SK-N-SH (cell line): ENCODE data around the gene TPRA1. TPM values are rescaled to one million over a fixed set of nuclear protein-coding genes. Genes with fewer than 3 reads are reported as not detected.

Experiments used
- CTCF ChIA-PET: fragments of 300-600, 350-600 bp; formaldehyde crosslinking; extraction: SDS; loops from one replicate; lab custom pipeline; 2021; lab: Yijun Ruan, JAX
- POLR2A ChIA-PET: fragments of 350-600 bp; sonication (Branson Sonifier 250); formaldehyde crosslinking; extraction: SDS; loops from one replicate; lab custom pipeline; 2020; ENCODE audit warnings: antibody characterized with exemption, inconsistent platforms; lab: Yijun Ruan, JAX
- DNase-seq: peaks from one replicate; pipeline ENCODE4 v3.0.0; 2012
- H2AFZ ChIP-seq: fragments of 200-600 bp; sonication (generic); 2 replicates; pipeline ENCODE4 v1.8.1; 2016; ENCODE audit warnings: antibody characterized with exemption, mild to moderate bottlenecking, low read depth
- H3F3A ChIP-seq: fragments of 200-600 bp; sonication (generic); replicated peaks from 2 replicates; pipeline ENCODE3; 2016; ENCODE audit warnings: antibody characterized with exemption, mild to moderate bottlenecking; ENCODE audit not compliant: insufficient read depth
- H3K27ac ChIP-seq, 2 experiments: fragments of 200-500 bp in 1 of 2; fragments of 200-600 bp in 1 of 2; sonication (Bioruptor generic) in 1 of 2; sonication (generic), shearing (Covaris generic) in 1 of 2; 2 replicates each; pipeline versions ENCODE4 v1.5.1 to v1.6.1; 2014 to 2016; ENCODE audit warnings: low read depth in 2 of 2, inconsistent platforms in 1 of 2, low read length in 1 of 2, mild to moderate bottlenecking in 1 of 2, mixed read lengths in 1 of 2
- H3K27me3 ChIP-seq: fragments of 200-600 bp; sonication (generic), shearing (Covaris generic); 2 replicates; pipeline ENCODE4 v1.6.1; 2016; ENCODE audit warnings: mixed run types; ENCODE audit not compliant: insufficient read depth
- H3K36me3 ChIP-seq, 2 experiments: fragments of 200-500 bp in 1 of 2; fragments of 200-600 bp in 1 of 2; sonication (Bioruptor generic) in 1 of 2; sonication (generic) in 1 of 2; replicated peaks in 1 of 2; 2 replicates each; pipeline versions ENCODE3 to v1.5.1; 2014 to 2016; ENCODE audit warnings: low read length in 1 of 2, mild to moderate bottlenecking in 1 of 2; ENCODE audit not compliant: insufficient read depth in 2 of 2, control insufficient read depth in 1 of 2
- H3K4me1 ChIP-seq, 2 experiments: fragments of 200-500 bp in 1 of 2; fragments of 200-600 bp in 1 of 2; sonication (Bioruptor generic) in 1 of 2; sonication (generic), shearing (Covaris generic) in 1 of 2; 2 replicates each; pipeline versions ENCODE4 v1.5.1 to v1.6.1; 2014 to 2016; ENCODE audit warnings: low read depth in 1 of 2, low read length in 1 of 2, mixed run types in 1 of 2; ENCODE audit not compliant: insufficient read depth in 2 of 2, control insufficient read depth in 1 of 2
- H3K4me2 ChIP-seq: fragments of 200-600 bp; sonication (generic), shearing (Covaris generic); 2 replicates; pipeline ENCODE4 v1.6.1; 2017; ENCODE audit warnings: mixed run types
- H3K4me3 ChIP-seq, 2 experiments: fragments of 200-500 bp in 1 of 2; fragments of 200-600 bp in 1 of 2; sonication (Bioruptor generic) in 1 of 2; sonication (generic), shearing (Covaris generic) in 1 of 2; 2 replicates each; pipeline versions ENCODE4 v1.5.1 to v1.8.1; 2014 to 2016; ENCODE audit warnings: low read depth in 2 of 2, inconsistent platforms in 1 of 2, low read length in 1 of 2, mild to moderate bottlenecking in 1 of 2, mixed read lengths in 1 of 2, moderate library complexity in 1 of 2
- H3K79me2 ChIP-seq: fragments of 200-600 bp; sonication (generic); 2 replicates; pipeline ENCODE4 v1.8.1; 2017; ENCODE audit warnings: mild to moderate bottlenecking; ENCODE audit not compliant: insufficient read depth
- H3K9ac ChIP-seq: fragments of 200-600 bp; sonication (generic); 2 replicates; pipeline ENCODE4 v1.6.1; 2017; ENCODE audit warnings: mixed run types
- H3K9me2 ChIP-seq: fragments of 200-600 bp; sonication (generic); 2 replicates; pipeline ENCODE4 v1.6.1; 2017; ENCODE audit warnings: mixed run types
- H3K9me3 ChIP-seq: fragments of 200-600 bp; sonication (generic); 2 replicates; pipeline ENCODE4 v1.6.1; 2017; ENCODE audit warnings: mixed run types, mild to moderate bottlenecking, moderate library complexity
- H4K20me1 ChIP-seq: fragments of 200-600 bp; sonication (generic); 2 replicates; pipeline ENCODE4 v1.6.1; 2017; ENCODE audit warnings: mild to moderate bottlenecking, mixed run types; ENCODE audit not compliant: insufficient read depth
- EP300 ChIP-seq, 2 experiments: IDR thresholded peaks; 2 replicates each; pipeline versions ENCODE4 v1.4.0 to v1.6.1; 2012; ENCODE audit warnings: borderline replicate concordance in 1 of 2, low read depth in 1 of 2, low read length in 1 of 2
- GATA2 ChIP-seq: sonication (generic); formaldehyde crosslinking; IDR thresholded peaks from 2 replicates; pipeline ENCODE4 v1.5.0; 2020; ENCODE audit warnings: mild to moderate bottlenecking, missing genetic modification reagents
- IRF3 ChIP-seq: fragments of 150-350 bp; IDR thresholded peaks from 2 replicates; pipeline ENCODE4 v1.6.1; 2016; ENCODE audit warnings: mild to moderate bottlenecking, low read depth, low read length
- NRF1 ChIP-seq: IDR thresholded peaks from 2 replicates; pipeline ENCODE4 v1.6.1; 2012; ENCODE audit warnings: low read depth, mild to moderate bottlenecking, low read length
- POLR2AphosphoS5 ChIP-seq: IDR thresholded peaks from 2 replicates; pipeline ENCODE4 v1.6.1; 2012; ENCODE audit warnings: low read depth, low read length
- RAD21 ChIP-seq: IDR thresholded peaks from 2 replicates; pipeline ENCODE4 v1.6.1; 2012; ENCODE audit warnings: mild to moderate bottlenecking, low read length
- RCOR1 ChIP-seq: fragments of 150-350 bp; IDR thresholded peaks from 2 replicates; pipeline ENCODE4 v1.6.1; 2017; ENCODE audit warnings: antibody characterized with exemption, low read length
- RXRA ChIP-seq: IDR thresholded peaks from 2 replicates; pipeline ENCODE4 v1.4.0; 2012; ENCODE audit warnings: low read depth, mild to moderate bottlenecking, borderline replicate concordance
- SIN3A ChIP-seq: IDR thresholded peaks from 2 replicates; pipeline ENCODE4 v1.6.1; 2012; ENCODE audit warnings: low read depth, mild to moderate bottlenecking, low read length, moderate library complexity, borderline replicate concordance
- SMC3 ChIP-seq: IDR thresholded peaks from 2 replicates; pipeline ENCODE4 v1.6.1; 2012; ENCODE audit warnings: low read depth, low read length, improper control_type of control experiment
- TEAD4 ChIP-seq: IDR thresholded peaks from 2 replicates; pipeline ENCODE4 v1.4.0; 2012; ENCODE audit warnings: mild to moderate bottlenecking, borderline replicate concordance; ENCODE audit not compliant: insufficient read depth
- YY1 ChIP-seq: IDR thresholded peaks from 2 replicates; pipeline ENCODE4 v1.4.0; 2012; ENCODE audit warnings: low read depth, mild to moderate bottlenecking
- WGBS: methylation state at CpG from one replicate; pipeline ENCODE4 v1.1.6; 2017; ENCODE audit warnings: low lambda C conversion rate; 5-methylcytosine and 5-hydroxymethylcytosine counted together
- polyA plus RNA-seq, 3 experiments: library from polyadenylated mRNA; depleted of rRNA; stranded (reverse); fragments of >200 nt; gene quantifications; 2 replicates each; pipeline ENCODE4 v1.2.3, GENCODE V29; 2012
- TF ChIP-seq, protein P1 (sequence below): fragments of 200-600 bp; sonication (generic); IDR thresholded peaks from 2 replicates; pipeline ENCODE4 v1.6.1; 2017; ENCODE audit warnings: antibody characterized with exemption, mild to moderate bottlenecking, moderate library complexity
- TF ChIP-seq, protein P2 (sequence below): IDR thresholded peaks from 2 replicates; pipeline ENCODE4 v1.4.0; 2012; ENCODE audit warnings: low read depth, borderline replicate concordance
- TF ChIP-seq, protein P3 (sequence below): IDR thresholded peaks from 2 replicates; pipeline ENCODE4 v1.6.1; 2012; ENCODE audit warnings: mild to moderate bottlenecking, low read depth, low read length, moderate library complexity

TPRA1 gene
- polyA plus RNA-seq, 1 of the 3 experiments (the other 2 are of a cell fraction) = 26.3 TPM

DNA sequence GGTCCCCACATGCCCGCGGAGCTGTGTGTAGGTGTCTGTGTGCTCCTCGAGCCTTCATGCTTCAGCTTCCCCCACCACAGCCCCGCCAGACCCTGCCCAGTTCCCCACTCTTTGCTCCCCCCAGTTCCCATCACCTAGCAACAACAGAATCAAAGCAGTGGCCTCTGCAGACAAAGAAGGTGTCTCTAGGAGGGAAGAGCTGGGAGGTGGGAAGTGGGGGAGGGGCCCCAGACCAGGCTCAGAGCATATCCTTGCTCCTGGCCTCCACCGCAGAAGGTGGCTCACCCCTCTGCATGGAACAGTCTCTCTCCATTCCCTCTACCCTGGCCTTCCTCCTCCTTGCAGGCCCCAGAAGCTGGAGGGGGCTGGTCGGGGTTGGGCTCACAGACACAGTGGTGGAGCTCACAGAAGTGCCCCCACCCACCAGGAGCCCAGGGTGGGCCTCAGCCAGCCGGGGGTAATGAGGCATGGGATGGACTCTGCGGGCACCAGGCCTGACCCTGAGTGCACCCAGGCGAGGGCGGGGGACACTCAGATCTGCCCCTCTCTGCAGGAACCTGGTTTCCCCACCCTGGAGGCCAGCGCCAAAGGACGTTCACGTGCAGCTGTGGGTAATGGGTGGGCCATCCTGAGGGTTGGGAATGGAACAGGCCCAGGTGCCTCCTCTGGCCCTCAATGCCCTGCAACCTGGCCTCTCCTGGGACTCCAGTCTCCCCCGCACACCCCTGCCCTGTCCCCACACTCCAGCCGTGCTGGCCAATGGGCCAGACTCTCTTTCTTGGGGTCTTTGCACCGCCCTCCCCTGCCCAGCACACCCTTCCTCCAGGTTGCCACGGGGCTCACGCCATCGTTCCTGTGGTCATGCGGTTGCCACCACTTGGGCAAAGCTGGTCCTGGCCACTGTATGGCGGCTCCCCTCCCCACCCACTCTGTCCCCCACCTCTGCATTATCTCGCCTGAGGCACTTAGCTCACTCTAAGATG is 53.4 kb downstream of the TPRA1 start:
- CTCF ChIA-PET = interaction anchor here (1.2 to 1.6 kb wide), 4 partner anchors 11 to 1014 kb away, joined by 4 to 10 read pairs (median 5); partner anchors contain the start of gene CHST13
- H2AFZ ChIP-seq = no peak overlapping the region
- no peaks in the 10 kb centered on the region for H3F3A ChIP-seq

GRCh38 chr3:127535901-127536829 is 54.4 kb downstream of the TPRA1 start:
- peaks cover 0 to 39% of the 10 kb centered on the region in 2 experiments; a peak in 1 of 4 replicates for H3K4me1 ChIP-seq
- ChIA-PET CTCF (interaction anchor here (1.1 to 2.2 kb wide), 4 partner anchors 8 to 39 kb away, joined by 3 to 15 read pairs (median 6); no protein-coding TSS in a partner anchor), POLR2A (no interaction called here)
- no peaks in the 10 kb centered on the region for H3K79me2 ChIP-seq
- H3K4me2 ChIP-seq = no peak overlapping the region
- no peaks in the 10 kb centered on the region for H3K9me3 ChIP-seq
- no peaks in the 10 kb centered on the region for H3K27me3 ChIP-seq
- H3K27ac ChIP-seq = no peak overlapping the region
- no peaks in the 10 kb centered on the region for H3K9me2 ChIP-seq
- WGBS = 84% methylated on average over 10 of the region's 18 CpGs
- no peaks in the 10 kb centered on the region for H3F3A ChIP-seq
- H3K4me3 ChIP-seq = no peak overlapping the region
- no peaks in the 10 kb centered on the region for H4K20me1 ChIP-seq
- no peak overlapping the region for H3K9ac ChIP-seq
- H3K36me3 ChIP-seq = no peaks in the 10 kb centered on the region
- no peak overlapping the region for H2AFZ ChIP-seq
- no peak for DNase-seq
- TF ChIP-seq YY1 = no peak
- TF ChIP-seq, protein P1, sequence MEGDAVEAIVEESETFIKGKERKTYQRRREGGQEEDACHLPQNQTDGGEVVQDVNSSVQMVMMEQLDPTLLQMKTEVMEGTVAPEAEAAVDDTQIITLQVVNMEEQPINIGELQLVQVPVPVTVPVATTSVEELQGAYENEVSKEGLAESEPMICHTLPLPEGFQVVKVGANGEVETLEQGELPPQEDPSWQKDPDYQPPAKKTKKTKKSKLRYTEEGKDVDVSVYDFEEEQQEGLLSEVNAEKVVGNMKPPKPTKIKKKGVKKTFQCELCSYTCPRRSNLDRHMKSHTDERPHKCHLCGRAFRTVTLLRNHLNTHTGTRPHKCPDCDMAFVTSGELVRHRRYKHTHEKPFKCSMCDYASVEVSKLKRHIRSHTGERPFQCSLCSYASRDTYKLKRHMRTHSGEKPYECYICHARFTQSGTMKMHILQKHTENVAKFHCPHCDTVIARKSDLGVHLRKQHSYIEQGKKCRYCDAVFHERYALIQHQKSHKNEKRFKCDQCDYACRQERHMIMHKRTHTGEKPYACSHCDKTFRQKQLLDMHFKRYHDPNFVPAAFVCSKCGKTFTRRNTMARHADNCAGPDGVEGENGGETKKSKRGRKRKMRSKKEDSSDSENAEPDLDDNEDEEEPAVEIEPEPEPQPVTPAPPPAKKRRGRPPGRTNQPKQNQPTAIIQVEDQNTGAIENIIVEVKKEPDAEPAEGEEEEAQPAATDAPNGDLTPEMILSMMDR = no peak
- no peak for TF ChIP-seq RAD21
- no peak for TF ChIP-seq GATA2
- no peak for TF ChIP-seq NRF1
- TF ChIP-seq TEAD4 = no peak
- TF ChIP-seq, protein P2, sequence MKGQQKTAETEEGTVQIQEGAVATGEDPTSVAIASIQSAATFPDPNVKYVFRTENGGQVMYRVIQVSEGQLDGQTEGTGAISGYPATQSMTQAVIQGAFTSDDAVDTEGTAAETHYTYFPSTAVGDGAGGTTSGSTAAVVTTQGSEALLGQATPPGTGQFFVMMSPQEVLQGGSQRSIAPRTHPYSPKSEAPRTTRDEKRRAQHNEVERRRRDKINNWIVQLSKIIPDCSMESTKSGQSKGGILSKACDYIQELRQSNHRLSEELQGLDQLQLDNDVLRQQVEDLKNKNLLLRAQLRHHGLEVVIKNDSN = no peak
- no peak for TF ChIP-seq SMC3
- no peak for TF ChIP-seq EP300 (IDR thresholded peaks at IDR 0.05; ENCODE audit: borderline replicate concordance in 1 of 2, low read depth in 1 of 2, low read length in 1 of 2)
- no peak for TF ChIP-seq IRF3

More for the DNA sequence above, 53.4 kb downstream of the TPRA1 start:
- Histone ChIP-seq H3K27ac (no peak overlapping the region), H3K4me2 (no peak overlapping the region), H3K79me2 (no peaks in the 10 kb centered on the region), H3K4me1 (peaks cover 0 to 42% of the 10 kb centered on the region in 2 experiments; a peak in 1 of 4 replicates), H3K27me3 (no peaks in the 10 kb centered on the region), H3K36me3 (no peaks in the 10 kb centered on the region), H3K9me3 (no peaks in the 10 kb centered on the region), H3K9ac (no peak overlapping the region), H3K9me2 (no peaks in the 10 kb centered on the region), H4K20me1 (no peaks in the 10 kb centered on the region), H3K4me3 (no peak overlapping the region)
- WGBS = 69% methylated on average over 11 of the region's 22 CpGs
- DNase-seq = no peak
- POLR2A ChIA-PET = interaction anchor here (0.6 kb wide), 1 partner anchor 556 kb away, joined by 3 read pairs; no protein-coding TSS in a partner anchor
- TF ChIP-seq, protein P3, sequence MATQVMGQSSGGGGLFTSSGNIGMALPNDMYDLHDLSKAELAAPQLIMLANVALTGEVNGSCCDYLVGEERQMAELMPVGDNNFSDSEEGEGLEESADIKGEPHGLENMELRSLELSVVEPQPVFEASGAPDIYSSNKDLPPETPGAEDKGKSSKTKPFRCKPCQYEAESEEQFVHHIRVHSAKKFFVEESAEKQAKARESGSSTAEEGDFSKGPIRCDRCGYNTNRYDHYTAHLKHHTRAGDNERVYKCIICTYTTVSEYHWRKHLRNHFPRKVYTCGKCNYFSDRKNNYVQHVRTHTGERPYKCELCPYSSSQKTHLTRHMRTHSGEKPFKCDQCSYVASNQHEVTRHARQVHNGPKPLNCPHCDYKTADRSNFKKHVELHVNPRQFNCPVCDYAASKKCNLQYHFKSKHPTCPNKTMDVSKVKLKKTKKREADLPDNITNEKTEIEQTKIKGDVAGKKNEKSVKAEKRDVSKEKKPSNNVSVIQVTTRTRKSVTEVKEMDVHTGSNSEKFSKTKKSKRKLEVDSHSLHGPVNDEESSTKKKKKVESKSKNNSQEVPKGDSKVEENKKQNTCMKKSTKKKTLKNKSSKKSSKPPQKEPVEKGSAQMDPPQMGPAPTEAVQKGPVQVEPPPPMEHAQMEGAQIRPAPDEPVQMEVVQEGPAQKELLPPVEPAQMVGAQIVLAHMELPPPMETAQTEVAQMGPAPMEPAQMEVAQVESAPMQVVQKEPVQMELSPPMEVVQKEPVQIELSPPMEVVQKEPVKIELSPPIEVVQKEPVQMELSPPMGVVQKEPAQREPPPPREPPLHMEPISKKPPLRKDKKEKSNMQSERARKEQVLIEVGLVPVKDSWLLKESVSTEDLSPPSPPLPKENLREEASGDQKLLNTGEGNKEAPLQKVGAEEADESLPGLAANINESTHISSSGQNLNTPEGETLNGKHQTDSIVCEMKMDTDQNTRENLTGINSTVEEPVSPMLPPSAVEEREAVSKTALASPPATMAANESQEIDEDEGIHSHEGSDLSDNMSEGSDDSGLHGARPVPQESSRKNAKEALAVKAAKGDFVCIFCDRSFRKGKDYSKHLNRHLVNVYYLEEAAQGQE = no peak
- TF ChIP-seq SIN3A (no peak), RCOR1 (no peak), SMC3 (no peak), RXRA (no peak), POLR2AphosphoS5 (no peak)
